ENCODE measurements around the gene PLAC8L1.

GRCh38 chr5:146048994-146049703 lies 56.2 kb downstream of the PLAC8L1 start:
- TF ChIP-seq TAF1 (IDR thresholded peaks at IDR 0.05; ENCODE audit: borderline replicate concordance, insufficient read depth, low read length), result no peak
- no peak for TF ChIP-seq SIN3A (IDR thresholded peaks at IDR 0.05; ENCODE audit: borderline replicate concordance, insufficient read depth, low read length)
- TF ChIP-seq REST (IDR thresholded peaks at IDR 0.05; ENCODE audit: insufficient read depth in 1 of 2, low read depth in 2 of 2, low read length in 2 of 2), result no peak

Measured in PFSK-1 (cell line).